Heart left ventricle (tissue), 16 donors: ENCODE results near the gene SH2D1B. TPM values are rescaled to one million over a fixed set of nuclear protein-coding genes. Genes with fewer than 3 reads are reported as not detected.

ENCODE experiments used
- ATAC-seq, 4 donors: fragments of 200-7000 bp; cut with Tn5 transposase; one replicate each; pipeline ENCODE4 v1.9.1; 2020 to 2022; ENCODE audit warnings: moderate library complexity in 4 of 4, mild to moderate bottlenecking in 3 of 4, moderate number of reproducible peaks in 1 of 4
- DNase-seq, 5 donors: peaks; one replicate each; pipeline ENCODE4 v3.0.0-alpha.2; 2020
- H3K27ac ChIP-seq, 12 donors: fragments of 200-600 bp; sonication (generic) in 4 of 12; one replicate each; pipeline versions ENCODE4 v1.5.0 to v1.8.0; 2016 to 2022; ENCODE audit warnings: mild to moderate bottlenecking in 2 of 12
- H3K27me3 ChIP-seq, 9 donors: fragments of 200-600 bp; sonication (generic) in 2 of 9; one replicate each; pipeline versions ENCODE4 v1.5.1 to v1.8.0; 2016 to 2022; ENCODE audit warnings: mild to moderate bottlenecking in 3 of 9
- H3K36me3 ChIP-seq, 9 donors: fragments of 200-600 bp; sonication (generic) in 2 of 9; one replicate each; pipeline versions ENCODE4 v1.5.0 to v1.8.0; 2018 to 2022; ENCODE audit warnings: mild to moderate bottlenecking in 2 of 9
- H3K4me1 ChIP-seq, 12 donors: fragments of 200-600 bp; sonication (generic) in 4 of 12; one replicate each; pipeline versions ENCODE4 v1.5.0 to v1.8.0; 2016 to 2022; ENCODE audit warnings: mild to moderate bottlenecking in 3 of 12
- H3K4me3 ChIP-seq, 12 donors: fragments of 200-600 bp; sonication (generic) in 4 of 12; one replicate each; pipeline versions ENCODE4 v1.5.0 to v1.8.0; 2017 to 2022; ENCODE audit warnings: mild to moderate bottlenecking in 9 of 12, moderate library complexity in 4 of 12
- H3K9me3 ChIP-seq, 12 donors: fragments of 200-600 bp; sonication (generic) in 4 of 12; one replicate each; pipeline versions ENCODE4 v1.5.0 to v1.8.0; 2016 to 2022; ENCODE audit warnings: mild to moderate bottlenecking in 1 of 12
- POLR2A ChIP-seq, 2 donors: fragments of 450-650 bp; IDR thresholded peaks; one replicate each; pipeline ENCODE4 v1.6.1; 2017; ENCODE audit warnings: antibody characterized with exemption in 2 of 2, mild to moderate bottlenecking in 2 of 2, moderate library complexity in 2 of 2
- WGBS, 4 donors: extraction: QIAGEN DNeasy Blood & Tissue Kit in 2 of 4; methylation state at CpG; one replicate each; pipeline versions ENCODE4 v1.1.5 to v1.1.7; 2013 to 2018; 5-methylcytosine and 5-hydroxymethylcytosine counted together
- intact Hi-C, 10 donors: fragments of 100-400 bp; cut with DNase I; formaldehyde crosslinking; loops; one replicate each; pipeline versions ENCODE4 v1.11.1 to v1.14.2; 2022
- polyA plus RNA-seq, 2 donors: library from polyadenylated mRNA; stranded (reverse); fragments of 200-250 nt; gene quantifications; one replicate each; pipeline ENCODE4 v1.2.3, GENCODE V29; 2013
- total RNA-seq, 9 donors: library from RNA; depleted of rRNA in 2 of 9; stranded (reverse); fragments of >200 nt in 2 of 9; fragmentation: NEBNext Ultra II Directional in 3 of 9; extraction: Animal tissue kit (Norgen Biotek cat#: 25700) in 3 of 9; gene quantifications; one replicate each; pipeline versions ENCODE4 v1.1.0 to v1.2.4, GENCODE V29; 2016 to 2023
- TF ChIP-seq, protein P1 (sequence below), 12 donors: fragments of 200-600 bp; sonication (generic) in 4 of 12; IDR thresholded peaks; one replicate each; pipeline versions ENCODE4 v1.5.0 to v1.8.0; 2018 to 2022; ENCODE audit warnings: antibody characterized with exemption in 12 of 12, mild to moderate bottlenecking in 5 of 12
- donor health status: ischemic (EF 13 %, LVEDD 7.1; RV severe dilation, severe dysfunction).
- donor health status: healthy with polysubstance abuse.
- donor health status: DM: no; HTN: yes; CAD: no.
- donor health status: DM: no; HTN: no; CAD: no.
- donor health status: ischemic (EF 25% LVEDD 6.9; RV normal size, moderate dysfunction).
- donor health status: ischemic (EF 25% LVEDD 5.7; RV mildly dilated, moderate dysfunction).
- donor health status: healthy.
- donor health status: DM: yes; HTN: yes; CAD: no.
- donor health status: ischemic (EF 35%, LVEDD 5.7; RV mildly dilated, moderate dysfunction).
- donor health status: nonischemic (EF 11% LVEDD 7.7; RV severe dilation, severe dysfunction).
- donor health status: DM: yes; HTN: yes; CAD: no.
- donor health status: PGD.
- donor health status: ischemic (EF 29% LVEDD 5.4; RV normal size, mild dysfunction).
- donor health status: nonischemic (EF 23%, LVEDD 6.1; RV moderate dilation, normal function).

SH2D1B gene
- total and polyA plus RNA-seq, 11 donors: 0.11 to 1.1 (median 0.35) TPM; not detected in 7

DNA sequence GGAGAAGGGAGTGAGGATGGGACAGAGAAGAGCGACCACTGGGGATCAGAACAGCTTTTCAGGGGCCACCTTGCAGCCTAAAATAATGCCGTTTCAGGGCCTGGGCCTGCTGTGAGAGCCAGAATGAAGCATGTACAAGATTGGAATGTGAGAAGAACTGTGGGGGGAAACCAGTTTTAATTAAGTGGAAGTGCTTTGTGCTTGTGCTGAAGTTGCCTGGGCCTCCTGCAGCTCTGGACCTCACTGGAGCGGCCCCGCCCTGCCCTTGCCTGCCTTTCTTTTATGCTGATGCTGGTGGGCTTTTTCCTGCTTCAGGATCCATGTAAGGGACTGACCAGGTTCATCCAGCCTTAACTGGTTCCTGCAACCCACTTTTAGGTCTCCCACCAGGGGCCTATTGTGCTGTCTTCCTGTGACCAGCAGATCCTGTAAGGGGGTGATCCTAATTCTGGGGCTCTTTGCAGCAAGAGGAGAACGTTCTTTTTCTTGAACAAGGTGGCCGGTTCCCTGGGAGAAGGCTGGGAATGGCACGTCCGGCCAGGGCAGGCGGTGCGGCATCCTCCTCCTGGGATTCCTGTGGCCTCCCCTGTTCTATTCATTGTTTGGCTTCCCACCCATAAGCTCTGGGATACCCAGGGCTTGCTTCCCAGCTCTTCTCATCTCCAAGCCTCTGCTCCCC is 27.2 kb downstream of the SH2D1B start:
- no peak overlapping the region for H3K4me3 ChIP-seq
- DNase-seq: no peak
- H3K36me3 ChIP-seq: peaks cover 0 to 6% (median 0%) of the 10 kb centered on the region in 9 donors
- no peak for ATAC-seq
- no peaks in the 10 kb centered on the region for H3K9me3 ChIP-seq
- WGBS, 4 donors: 91 to 97% (median 96%) methylated on average over 10 of the region's 10 CpGs
- intact Hi-C loops: loop anchor here in 6 of 10 donors (5.0 to 10.0 kb wide), 5 partner anchors 97 to 327 kb away; no protein-coding TSS in a partner anchor
- peaks cover 0 to 7% (median 0%) of the 10 kb centered on the region in 9 donors for H3K27me3 ChIP-seq
- H3K4me1 ChIP-seq: peaks cover 0 to 4% (median 0%) of the 10 kb centered on the region in 12 donors
- H3K27ac ChIP-seq: no peak overlapping the region
- TF ChIP-seq, protein P1, sequence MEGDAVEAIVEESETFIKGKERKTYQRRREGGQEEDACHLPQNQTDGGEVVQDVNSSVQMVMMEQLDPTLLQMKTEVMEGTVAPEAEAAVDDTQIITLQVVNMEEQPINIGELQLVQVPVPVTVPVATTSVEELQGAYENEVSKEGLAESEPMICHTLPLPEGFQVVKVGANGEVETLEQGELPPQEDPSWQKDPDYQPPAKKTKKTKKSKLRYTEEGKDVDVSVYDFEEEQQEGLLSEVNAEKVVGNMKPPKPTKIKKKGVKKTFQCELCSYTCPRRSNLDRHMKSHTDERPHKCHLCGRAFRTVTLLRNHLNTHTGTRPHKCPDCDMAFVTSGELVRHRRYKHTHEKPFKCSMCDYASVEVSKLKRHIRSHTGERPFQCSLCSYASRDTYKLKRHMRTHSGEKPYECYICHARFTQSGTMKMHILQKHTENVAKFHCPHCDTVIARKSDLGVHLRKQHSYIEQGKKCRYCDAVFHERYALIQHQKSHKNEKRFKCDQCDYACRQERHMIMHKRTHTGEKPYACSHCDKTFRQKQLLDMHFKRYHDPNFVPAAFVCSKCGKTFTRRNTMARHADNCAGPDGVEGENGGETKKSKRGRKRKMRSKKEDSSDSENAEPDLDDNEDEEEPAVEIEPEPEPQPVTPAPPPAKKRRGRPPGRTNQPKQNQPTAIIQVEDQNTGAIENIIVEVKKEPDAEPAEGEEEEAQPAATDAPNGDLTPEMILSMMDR (IDR thresholded peaks at IDR 0.05): no peak
- TF ChIP-seq POLR2A (IDR thresholded peaks at IDR 0.05): no peak

DNA sequence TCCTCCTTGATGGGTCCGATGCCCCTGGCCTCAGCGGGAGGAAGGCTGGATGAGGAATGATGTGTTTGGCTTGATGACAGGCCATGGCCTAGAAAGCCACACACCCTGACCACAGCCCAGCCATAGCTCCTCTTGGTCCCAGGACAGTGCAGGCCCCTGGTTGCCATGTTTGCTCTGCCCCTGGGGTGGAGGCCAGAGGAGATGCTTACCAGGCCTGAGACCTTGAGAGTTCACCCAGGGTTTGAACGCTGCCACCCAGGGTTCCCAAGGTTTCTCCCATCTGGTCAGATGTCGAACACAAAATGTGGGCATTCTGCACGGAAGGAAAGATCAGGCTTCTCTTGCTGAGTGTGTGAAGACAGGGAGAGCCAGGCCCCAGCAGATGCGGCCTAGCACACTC is 27.8 kb downstream of the SH2D1B start:
- Histone ChIP-seq H3K27ac (no peak overlapping the region), H3K4me1 (peaks cover 0 to 4% (median 0%) of the 10 kb centered on the region in 12 donors), H3K27me3 (peaks cover 0 to 7% (median 0%) of the 10 kb centered on the region in 9 donors), H3K4me3 (no peak overlapping the region), H3K9me3 (no peaks in the 10 kb centered on the region), H3K36me3 (peaks cover 0 to 6% (median 0%) of the 10 kb centered on the region in 9 donors)
- DNase-seq: no peak
- ATAC-seq: no peak
- no peak for TF ChIP-seq POLR2A (IDR thresholded peaks at IDR 0.05)
- TF ChIP-seq, protein P1 (IDR thresholded peaks at IDR 0.05): no peak
- intact Hi-C loops: loop anchor here in 3 of 10 donors (10.0 kb wide), 3 partner anchors 99 to 149 kb away; no protein-coding TSS in a partner anchor
- WGBS, 4 donors: 87 to 96% (median 95%) methylated on average over 6 of the region's 6 CpGs

DNA sequence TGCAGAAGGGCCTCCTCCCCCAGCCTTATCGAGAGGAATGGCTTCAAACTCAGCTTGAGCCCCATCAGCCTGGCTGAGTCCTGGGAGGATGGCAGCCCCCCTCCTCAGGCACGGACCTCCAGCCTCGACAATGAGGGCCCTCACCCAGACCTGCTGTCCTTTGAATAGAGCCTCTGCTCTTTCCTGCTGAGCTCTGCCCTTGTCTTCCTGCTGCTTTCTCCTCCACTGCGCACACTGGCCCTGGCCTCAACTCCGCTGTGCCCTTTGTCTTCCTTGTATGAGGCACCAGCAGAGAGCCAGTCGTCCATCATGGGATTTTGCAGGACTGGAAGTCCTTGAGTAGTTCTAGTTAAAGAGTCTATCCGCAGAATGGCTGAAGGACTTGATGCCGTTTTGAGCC is 28.4 kb downstream of the SH2D1B start:
- 87 to 93% (median 92%) methylated on average over 8 of the region's 8 CpGs for WGBS, 4 donors
- peaks cover 0 to 4% (median 0%) of the 10 kb centered on the region in 9 donors for H3K27me3 ChIP-seq
- TF ChIP-seq, protein P1 (IDR thresholded peaks at IDR 0.05): no peak
- TF ChIP-seq POLR2A (IDR thresholded peaks at IDR 0.05): no peak
- intact Hi-C loops: loop anchor here in 3 of 10 donors (10.0 kb wide), 3 partner anchors 99 to 149 kb away; no protein-coding TSS in a partner anchor
- no peak overlapping the region for H3K4me3 ChIP-seq
- peaks cover 0 to 4% (median 0%) of the 10 kb centered on the region in 12 donors for H3K4me1 ChIP-seq
- peaks cover 0 to 6% (median 0%) of the 10 kb centered on the region in 9 donors for H3K36me3 ChIP-seq
- no peak for ATAC-seq
- H3K27ac ChIP-seq: no peak overlapping the region
- H3K9me3 ChIP-seq: no peaks in the 10 kb centered on the region
- no peak for DNase-seq

- H3K4me1 ChIP-seq: peaks cover 0 to 2% (median 0%) of the 10 kb centered on the region in 12 donors
- WGBS, 4 donors: 89 to 95% (median 95%) methylated on average over 6 of the region's 6 CpGs
- no peaks in the 10 kb centered on the region for H3K27me3 ChIP-seq
- no peak for DNase-seq
- intact Hi-C loops: loop anchor here in 3 of 10 donors (10.0 kb wide), 3 partner anchors 98 to 148 kb away; no protein-coding TSS in a partner anchor
- no peak overlapping the region for H3K27ac ChIP-seq
- no peak overlapping the region for H3K4me3 ChIP-seq
- H3K36me3 ChIP-seq: peaks cover 0 to 6% (median 0%) of the 10 kb centered on the region in 9 donors
- no peak for ATAC-seq
- H3K9me3 ChIP-seq: no peaks in the 10 kb centered on the region
- no peak for TF ChIP-seq POLR2A (IDR thresholded peaks at IDR 0.05)
- TF ChIP-seq, protein P1 (IDR thresholded peaks at IDR 0.05): no peak
These were observed 28.8 kb downstream of the SH2D1B start for GRCh38 chr1:162383091-162383490.
